Small intestine (tissue), 7 donors: ENCODE results near the gene REC114. TPM values are rescaled to one million over a fixed set of nuclear protein-coding genes. Genes with fewer than 3 reads are reported as not detected.

Experiments
- DNase-seq, 2 donors: peaks; one replicate each; pipeline versions ENCODE4 v3.0.0 to v3.0.0-alpha.2; 2013
- FAIRE-seq: peaks from 2 replicates; lab custom pipeline; 2012; peaks lifted over from hg19 to GRCh38; lab: Jason Lieb, UNC
- H3K27ac ChIP-seq, 3 donors: one replicate each; pipeline ENCODE4 v1.5.1; 2013; ENCODE audit warnings: low read length in 2 of 3, mild to moderate bottlenecking in 2 of 3, control low read depth in 1 of 3, inconsistent platforms in 1 of 3, low read depth in 1 of 3, moderate library complexity in 1 of 3
- H3K27me3 ChIP-seq, 3 donors: one replicate each; pipeline ENCODE4 v1.6.1; 2013; ENCODE audit warnings: low read length in 3 of 3, inconsistent platforms in 1 of 3; ENCODE audit not compliant: control insufficient read depth in 3 of 3, insufficient read depth in 3 of 3
- H3K36me3 ChIP-seq, 3 donors: one replicate each; pipeline ENCODE4 v1.6.1; 2013; ENCODE audit warnings: low read length in 3 of 3, inconsistent platforms in 1 of 3, low read depth in 1 of 3, mild to moderate bottlenecking in 1 of 3, moderate library complexity in 1 of 3; ENCODE audit not compliant: control insufficient read depth in 3 of 3, insufficient read depth in 2 of 3
- H3K4me1 ChIP-seq, 3 donors: one replicate each; pipeline ENCODE4 v1.6.1; 2013; ENCODE audit warnings: low read length in 2 of 3, inconsistent platforms in 1 of 3, low read depth in 1 of 3, mild to moderate bottlenecking in 1 of 3, moderate library complexity in 1 of 3; ENCODE audit not compliant: control insufficient read depth in 3 of 3, insufficient read depth in 2 of 3
- H3K4me3 ChIP-seq, 3 donors: one replicate each; pipeline ENCODE4 v1.5.1; 2013; ENCODE audit warnings: low read length in 3 of 3, control low read depth in 1 of 3, inconsistent platforms in 1 of 3, low read depth in 1 of 3, mild to moderate bottlenecking in 1 of 3, moderate library complexity in 1 of 3
- H3K9me3 ChIP-seq, 2 donors: one replicate each; pipeline ENCODE4 v1.6.1; 2013; ENCODE audit warnings: low read depth in 1 of 2, low read length in 1 of 2; ENCODE audit not compliant: control insufficient read depth in 2 of 2, insufficient read depth in 1 of 2
- WGBS, 3 donors: extraction: QIAGEN DNeasy Blood & Tissue Kit; methylation state at CpG; one replicate each; pipeline ENCODE4 v1.1.7; 2013; 5-methylcytosine and 5-hydroxymethylcytosine counted together
- polyA plus RNA-seq, 4 donors: library from polyadenylated mRNA; stranded (reverse) in 3 of 4; unstranded in 1 of 4; fragments of 200-250 nt in 3 of 4; fragments of 120-200 nt in 1 of 4; gene quantifications; one replicate each; pipeline versions ENCODE4 v1.2.1 to v1.2.3, GENCODE V29; 2013
- donor health status: healthy with polysubstance abuse.
- donor health status: control.
- donor health status: control.
- donor health status: Bipolar disorder and iron deficiency.
- donor health status: healthy.

The REC114 gene
- polyA plus RNA-seq, 4 donors: 0.13 TPM; not detected in 3

GRCh38 chr15:73601451-73602445, 158.8 kb downstream of the REC114 start:
- H3K27me3 ChIP-seq: no peaks in the 10 kb centered on the region
- H3K36me3 ChIP-seq: peaks cover 0 to 20% (median 0%) of the 10 kb centered on the region in 3 donors
- whole genome bisulfite sequencing, 3 donors: 37 to 48% (median 47%) methylated on average over 7 of the region's 7 CpGs
- peak overlapping the region; percentile 46 to 56 (median 51) for H3K27ac ChIP-seq
- peaks cover 18 to 60% (median 34%) of the 10 kb centered on the region in 3 donors for H3K4me1 ChIP-seq
- FAIRE-seq (no peak), DNase-seq (peak; percentile 66 to 77)
- H3K9me3 ChIP-seq: no peaks in the 10 kb centered on the region
- H3K4me3 ChIP-seq: no peak overlapping the region

GRCh38 chr15:73602446-73602843, 159.5 kb downstream of the REC114 start:
- 4 to 6% (median 4%) methylated on average over 1 of the region's 1 CpG for WGBS, 3 donors
- Histone ChIP-seq H3K4me1 (peaks cover 17 to 53% (median 34%) of the 10 kb centered on the region in 3 donors), H3K27me3 (no peaks in the 10 kb centered on the region), H3K27ac (peak overlapping the region; percentile 46 to 56 (median 51)), H3K36me3 (peaks cover 0 to 16% (median 0%) of the 10 kb centered on the region in 3 donors), H3K4me3 (no peak overlapping the region), H3K9me3 (no peaks in the 10 kb centered on the region)
- DNase-seq (peak in 1 of 2 donors; percentile 71), FAIRE-seq (no peak)

GRCh38 chr15:73602992-73603391, 160.0 kb downstream of the REC114 start:
- no peak overlapping the region for H3K4me3 ChIP-seq
- H3K27me3 ChIP-seq: no peaks in the 10 kb centered on the region
- H3K9me3 ChIP-seq: no peaks in the 10 kb centered on the region
- FAIRE-seq (no peak), DNase-seq (no peak)
- WGBS, 3 donors: 59 to 78% (median 66%) methylated on average over 2 of the region's 2 CpGs
- H3K36me3 ChIP-seq: peaks cover 0 to 16% (median 0%) of the 10 kb centered on the region in 3 donors
- peak overlapping the region in 2 of 3 donors; percentile 25 to 46 for H3K27ac ChIP-seq
- peaks cover 19 to 47% (median 38%) of the 10 kb centered on the region in 3 donors for H3K4me1 ChIP-seq

- H3K27me3 ChIP-seq: no peaks in the 10 kb centered on the region
- no peak for DNase-seq
- WGBS, 3 donors: 97 to 100% (median 100%) methylated on average over 1 of the region's 1 CpG
- FAIRE-seq: no peak
- H3K4me1 ChIP-seq: peaks cover 17 to 41% (median 34%) of the 10 kb centered on the region in 3 donors
- H3K4me3 ChIP-seq: no peak overlapping the region
- H3K27ac ChIP-seq: no peak overlapping the region
- H3K9me3 ChIP-seq: no peaks in the 10 kb centered on the region
- peaks cover 0 to 10% (median 0%) of the 10 kb centered on the region in 3 donors for H3K36me3 ChIP-seq
These were observed 161.5 kb downstream of the REC114 start for GRCh38 chr15:73604477-73604876.

- Histone ChIP-seq H3K4me3 (no peak overlapping the region), H3K27ac (no peak overlapping the region), H3K36me3 (peaks cover 0 to 10% (median 0%) of the 10 kb centered on the region in 3 donors), H3K9me3 (no peaks in the 10 kb centered on the region), H3K27me3 (no peaks in the 10 kb centered on the region), H3K4me1 (peaks cover 17 to 34% (median 27%) of the 10 kb centered on the region in 3 donors)
- FAIRE-seq (no peak), DNase-seq (no peak)
- WGBS, 3 donors: 96 to 98% (median 97%) methylated on average over 5 of the region's 5 CpGs
These were observed 162.9 kb downstream of the REC114 start for GRCh38 chr15:73605759-73606436.

GRCh38 chr15:73607405-73607804, 164.4 kb downstream of the REC114 start:
- no peaks in the 10 kb centered on the region for H3K27me3 ChIP-seq
- FAIRE-seq: no peak
- H3K4me1 ChIP-seq: peaks cover 9 to 23% (median 12%) of the 10 kb centered on the region in 3 donors
- no peak for DNase-seq
- H3K9me3 ChIP-seq: no peaks in the 10 kb centered on the region
- 69 to 73% (median 72%) methylated on average over 2 of the region's 2 CpGs for WGBS, 3 donors
- no peak overlapping the region for H3K4me3 ChIP-seq
- no peak overlapping the region for H3K27ac ChIP-seq
- H3K36me3 ChIP-seq: peaks cover 0 to 10% (median 2%) of the 10 kb centered on the region in 3 donors

- FAIRE-seq (no peak), DNase-seq (no peak)
- no peak overlapping the region for H3K4me3 ChIP-seq
- peaks cover 5 to 18% (median 7%) of the 10 kb centered on the region in 3 donors for H3K4me1 ChIP-seq
- H3K27me3 ChIP-seq: no peaks in the 10 kb centered on the region
- H3K9me3 ChIP-seq: no peaks in the 10 kb centered on the region
- 70 to 97% (median 70%) methylated on average over 1 of the region's 1 CpG for WGBS, 3 donors
- peaks cover 0 to 10% (median 2%) of the 10 kb centered on the region in 3 donors for H3K36me3 ChIP-seq
- H3K27ac ChIP-seq: no peak overlapping the region
These were observed 164.9 kb downstream of the REC114 start for GRCh38 chr15:73607843-73608242.

- WGBS, 3 donors: 70 to 86% (median 79%) methylated on average over 1 of the region's 1 CpG
- DNase-seq: no peak
- no peaks in the 10 kb centered on the region for H3K27me3 ChIP-seq
- H3K4me3 ChIP-seq: no peak overlapping the region
- H3K36me3 ChIP-seq: peaks cover 0 to 10% (median 2%) of the 10 kb centered on the region in 3 donors
- FAIRE-seq: no peak
- no peak overlapping the region for H3K27ac ChIP-seq
- peaks cover 2 to 14% (median 5%) of the 10 kb centered on the region in 3 donors for H3K4me1 ChIP-seq
- no peaks in the 10 kb centered on the region for H3K9me3 ChIP-seq
These were observed 165.5 kb downstream of the REC114 start for GRCh38 chr15:73608475-73608874.
